Tibial artery (tissue), 4 donors: ENCODE measurements around the gene WNT7A.

Experiments used
- DNase-seq, 2 donors: peaks; one replicate each; pipeline ENCODE4 v3.0.0-alpha.2; 2019
- H3K27ac ChIP-seq, 2 donors: fragments of 200-600 bp; sonication (generic) in 1 of 2; 1 replicate in 1 of 2; 2 replicates in 1 of 2; pipeline ENCODE4 v1.5.1; 2018 to 2019; ENCODE audit warnings: mild to moderate bottlenecking in 1 of 2
- H3K27me3 ChIP-seq, 2 donors: fragments of 200-600 bp; sonication (generic) in 1 of 2; one replicate each; pipeline versions ENCODE4 v1.5.1 to v1.6.0; 2016 to 2019
- H3K36me3 ChIP-seq, 3 donors: fragments of 200-600 bp; sonication (generic) in 2 of 3; one replicate each; pipeline ENCODE4 v1.5.1; 2016 to 2019; ENCODE audit warnings: mild to moderate bottlenecking in 2 of 3
- H3K4me1 ChIP-seq, 4 donors: fragments of 200-600 bp; sonication (generic) in 2 of 4; 1 replicate in 3 of 4; 2 replicates in 1 of 4; pipeline ENCODE4 v1.5.1; 2016 to 2019
- H3K4me3 ChIP-seq, 2 donors: fragments of 200-600 bp; sonication (generic) in 1 of 2; 1 replicate in 1 of 2; 2 replicates in 1 of 2; pipeline ENCODE4 v1.5.1; 2018 to 2019; ENCODE audit warnings: mild to moderate bottlenecking in 2 of 2
- H3K9me3 ChIP-seq, 3 donors: fragments of 200-600 bp; sonication (generic) in 1 of 3; one replicate each; pipeline ENCODE4 v1.5.1; 2016 to 2019
- CTCF ChIP-seq, 2 experiments: fragments of 200-600 bp in 1 of 2; fragments of 450-650 bp in 1 of 2; IDR thresholded peaks; one replicate each; pipeline ENCODE4 v1.5.1; 2017 to 2019; ENCODE audit warnings: antibody characterized with exemption in 2 of 2, mild to moderate bottlenecking in 1 of 2, moderate library complexity in 1 of 2
- intact Hi-C: fragments of 100-400 bp; cut with DNase I; formaldehyde crosslinking; loops from one replicate; pipeline ENCODE4 v1.15.0; 2023; ENCODE audit warnings: low total_unique reads

Gene WNT7A

GRCh38 chr3:13851997-13852637 is 27.8 kb downstream of the WNT7A start:
- no peak overlapping the region for H3K27ac ChIP-seq
- no peaks in the 10 kb centered on the region for H3K4me1 ChIP-seq
- no peaks in the 10 kb centered on the region for H3K36me3 ChIP-seq
- H3K27me3 ChIP-seq, result peaks cover 0 to 55% of the 10 kb centered on the region in 2 donors
- H3K9me3 ChIP-seq, result no peaks in the 10 kb centered on the region
- no peak overlapping the region for H3K4me3 ChIP-seq
- no peak for TF ChIP-seq CTCF (IDR thresholded peaks at IDR 0.05)
- intact Hi-C loops, result no loop called here
- DNase-seq, result no peak

GRCh38 chr3:13851091-13851849 is 28.6 kb downstream of the WNT7A start:
- DNase-seq, result no peak
- H3K36me3 ChIP-seq, result no peaks in the 10 kb centered on the region
- no peak overlapping the region for H3K4me3 ChIP-seq
- intact Hi-C loops, result no loop called here
- no peaks in the 10 kb centered on the region for H3K9me3 ChIP-seq
- no peaks in the 10 kb centered on the region for H3K4me1 ChIP-seq
- peaks cover 0 to 49% of the 10 kb centered on the region in 2 donors for H3K27me3 ChIP-seq
- H3K27ac ChIP-seq, result no peak overlapping the region
- TF ChIP-seq CTCF (IDR thresholded peaks at IDR 0.05), result no peak

DNA sequence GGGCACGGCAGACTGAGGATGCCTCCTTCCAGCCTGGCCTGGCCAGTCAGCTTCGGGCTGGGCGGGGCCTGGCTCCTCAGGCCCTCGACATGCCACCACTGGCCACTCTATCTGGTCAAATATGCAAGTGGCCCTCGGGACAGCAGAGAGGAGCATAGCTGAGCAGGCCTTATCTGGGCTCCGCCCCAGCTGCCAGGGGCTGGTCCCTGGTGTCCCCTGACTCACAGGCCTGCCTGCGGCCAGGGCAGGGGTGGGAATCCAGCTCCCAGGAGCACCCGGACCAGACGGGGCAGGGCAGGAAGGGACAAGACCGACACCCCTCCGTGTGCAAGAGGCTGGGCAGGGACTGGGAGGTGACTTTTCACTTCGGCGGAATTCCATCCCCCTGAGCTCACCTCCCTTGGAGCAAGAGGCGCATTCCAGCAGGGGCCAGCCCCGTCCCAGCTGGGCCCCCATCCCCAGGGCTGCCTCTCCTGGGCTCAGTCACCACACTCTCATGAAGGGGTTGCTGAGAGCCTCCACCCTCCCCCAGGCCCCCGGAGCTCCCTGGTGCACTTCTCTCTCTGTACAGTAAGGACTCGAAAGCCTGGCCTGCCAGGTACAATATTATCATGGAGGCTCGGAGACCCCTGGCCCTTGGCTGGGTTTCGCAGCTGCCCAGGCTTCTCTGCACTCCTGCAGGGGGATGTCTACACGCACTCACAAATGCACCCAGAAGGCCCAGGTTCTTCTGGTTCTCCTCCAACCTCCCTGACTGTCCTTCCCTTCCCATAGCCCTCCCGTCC is 29.5 kb downstream of the WNT7A start:
- Histone ChIP-seq H3K27ac (no peak overlapping the region), H3K9me3 (no peaks in the 10 kb centered on the region), H3K4me3 (no peak overlapping the region), H3K4me1 (no peaks in the 10 kb centered on the region), H3K27me3 (peaks cover 0 to 49% of the 10 kb centered on the region in 2 donors), H3K36me3 (no peaks in the 10 kb centered on the region)
- no peak for TF ChIP-seq CTCF (IDR thresholded peaks at IDR 0.05)
- DNase-seq, result no peak
- intact Hi-C loops, result no loop called here

DNA sequence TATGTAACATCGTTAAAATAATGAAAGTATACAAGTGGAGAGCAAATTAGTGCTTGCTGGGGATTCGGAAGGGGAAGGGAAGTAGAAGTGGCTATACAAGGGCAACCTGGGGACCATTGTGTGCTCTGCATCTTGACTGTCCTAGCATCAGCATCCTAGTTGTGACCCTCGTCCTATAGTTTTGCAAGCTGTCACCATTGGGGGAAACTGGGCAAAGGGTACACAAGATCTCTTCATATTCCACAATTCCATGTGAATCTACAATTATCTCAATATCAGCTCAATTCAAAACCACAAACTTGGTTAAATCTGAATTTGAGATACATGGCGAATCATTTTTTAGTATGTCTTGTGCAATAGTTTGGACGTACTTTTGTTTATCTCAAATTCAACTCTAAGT is 30.9 kb downstream of the WNT7A start:
- Histone ChIP-seq H3K27ac (no peak overlapping the region), H3K9me3 (no peaks in the 10 kb centered on the region), H3K4me1 (no peaks in the 10 kb centered on the region), H3K27me3 (peaks cover 0 to 49% of the 10 kb centered on the region in 2 donors), H3K36me3 (no peaks in the 10 kb centered on the region), H3K4me3 (no peak overlapping the region)
- no peak for TF ChIP-seq CTCF (IDR thresholded peaks at IDR 0.05)
- intact Hi-C loops, result no loop called here
- DNase-seq, result no peak

DNA sequence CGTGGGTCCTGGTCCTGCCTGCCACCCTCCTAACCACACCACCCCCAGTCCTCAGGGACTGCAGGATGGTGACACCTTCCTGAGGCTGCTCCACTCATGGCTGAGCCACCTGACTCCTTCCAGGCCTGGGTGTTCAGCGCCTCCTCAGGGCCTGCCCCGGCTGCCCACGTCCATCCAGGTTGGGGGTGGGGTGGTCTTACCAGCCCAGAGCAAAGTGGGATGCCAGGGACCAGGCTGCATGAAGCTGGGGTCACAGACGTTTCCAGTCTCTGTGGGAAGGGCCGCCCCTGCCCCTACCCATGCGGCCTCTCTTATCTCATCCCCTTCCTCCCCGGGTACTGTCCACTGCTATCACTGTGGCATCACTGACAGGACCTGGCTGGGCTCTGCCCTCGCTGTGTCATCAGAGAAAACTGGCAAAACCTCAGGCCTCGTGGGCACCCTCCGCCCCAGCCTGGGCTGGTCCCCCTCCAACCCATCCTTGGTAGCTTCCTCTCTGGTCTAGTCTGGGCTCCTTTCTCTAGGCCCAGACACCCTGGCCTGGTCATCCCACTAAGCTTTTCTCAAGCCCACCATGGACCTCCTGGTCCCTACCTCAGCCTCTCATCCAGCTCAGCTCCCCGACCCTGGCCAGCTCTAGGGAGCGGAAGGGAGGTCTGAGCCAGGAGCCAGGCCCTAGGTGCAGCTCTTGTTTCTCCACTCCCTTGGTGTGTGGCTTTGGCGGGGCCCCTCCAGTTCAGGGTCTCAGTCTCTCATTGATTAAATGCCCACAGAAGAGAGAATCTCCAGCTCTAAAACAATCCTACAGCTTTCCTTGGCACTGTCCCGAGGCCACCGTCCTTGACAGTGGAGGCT is 32.9 kb downstream of the WNT7A start:
- TF ChIP-seq CTCF (IDR thresholded peaks at IDR 0.05), result no peak
- no peak overlapping the region for H3K4me3 ChIP-seq
- H3K27ac ChIP-seq, result no peak overlapping the region
- intact Hi-C loops, result no loop called here
- no peaks in the 10 kb centered on the region for H3K9me3 ChIP-seq
- peaks cover 0 to 41% of the 10 kb centered on the region in 2 donors for H3K27me3 ChIP-seq
- no peak for DNase-seq
- H3K4me1 ChIP-seq, result no peaks in the 10 kb centered on the region
- H3K36me3 ChIP-seq, result no peaks in the 10 kb centered on the region
